ENCODE measurements around the gene MYOM3.

MYOM3 gene

GRCh38 chr1:24138476-24139221 lies 26.7 kb upstream of the MYOM3 start:
- DNase-seq = no peak

- DNase-seq = no peak
Measured at GRCh38 chr1:24136956-24137539, 25.1 kb upstream of the MYOM3 start.

- DNase-seq = no peak
Measured at GRCh38 chr1:24134376-24134775, 22.4 kb upstream of the MYOM3 start.

GRCh38 chr1:24133819-24134218 lies 21.9 kb upstream of the MYOM3 start:
- DNase-seq = no peak

DNA sequence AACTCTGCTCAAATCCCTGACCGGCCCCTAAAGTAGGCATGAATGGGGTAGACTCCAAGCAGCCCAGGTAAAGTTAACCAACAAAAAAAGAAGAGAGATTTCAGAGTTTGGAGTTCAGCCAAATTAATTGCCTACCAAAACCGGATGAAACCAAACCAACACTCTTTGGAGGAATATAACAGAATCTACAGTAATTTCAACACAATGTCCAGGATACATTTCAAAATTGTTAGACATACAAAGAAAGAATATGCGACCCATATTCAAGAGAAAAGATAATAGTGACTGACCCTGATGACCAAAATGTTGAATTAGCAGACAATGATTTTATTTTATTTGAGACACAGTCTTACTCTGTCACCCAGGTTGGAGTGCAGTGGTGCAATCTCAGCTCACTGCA lies 18.4 kb upstream of the MYOM3 start:
- DNase-seq = no peak

DNA sequence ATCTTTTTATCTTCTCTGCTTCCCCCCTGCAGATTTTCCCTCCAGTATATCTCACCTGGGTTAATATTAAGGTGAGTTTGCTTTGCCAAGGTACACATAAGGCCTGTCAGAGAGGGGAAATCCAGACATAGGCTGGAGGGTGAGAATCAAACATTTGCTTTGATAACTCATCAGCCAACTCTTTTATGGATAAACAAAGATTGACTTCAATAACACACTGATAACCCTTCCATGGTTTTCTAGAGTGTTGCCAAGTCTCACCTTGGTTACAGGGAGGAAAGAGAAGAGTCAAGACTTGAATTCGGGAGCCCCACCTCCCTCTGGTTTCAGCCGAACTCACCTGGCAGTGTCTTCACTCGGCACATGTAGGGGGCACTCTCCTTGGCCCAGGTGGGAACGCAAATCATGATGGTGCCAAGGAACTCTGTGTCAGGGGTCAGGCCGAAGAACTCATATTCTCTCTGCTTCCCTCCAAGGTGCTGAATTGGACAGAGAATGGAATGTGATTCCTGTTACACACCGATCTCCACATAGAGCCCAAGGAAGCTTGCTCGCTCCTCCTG lies 15.9 kb upstream of the MYOM3 start:
- DNase-seq = no peak

- no peak for DNase-seq
Measured at GRCh38 chr1:24127134-24127800, 15.3 kb upstream of the MYOM3 start.

DNA sequence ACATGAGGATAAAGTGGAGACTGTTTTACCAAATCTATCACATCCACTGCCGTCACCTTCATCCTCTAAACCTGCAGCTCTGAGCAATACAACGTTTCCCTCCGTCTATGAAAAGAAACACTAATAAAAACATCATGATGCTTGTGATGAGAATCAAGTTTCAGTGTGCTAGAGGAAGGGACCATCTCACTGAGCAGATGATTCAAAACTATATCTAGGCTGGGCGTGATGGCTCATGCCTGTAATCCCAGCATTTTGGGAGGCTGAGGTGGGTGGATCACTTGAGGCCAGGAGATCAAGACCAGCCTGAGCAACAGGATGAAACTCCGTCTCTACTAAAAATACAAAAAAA lies 14.7 kb upstream of the MYOM3 start:
- no peak for DNase-seq

- no peak for DNase-seq
Measured at GRCh38 chr1:24126018-24126671, 14.2 kb upstream of the MYOM3 start.

DNA sequence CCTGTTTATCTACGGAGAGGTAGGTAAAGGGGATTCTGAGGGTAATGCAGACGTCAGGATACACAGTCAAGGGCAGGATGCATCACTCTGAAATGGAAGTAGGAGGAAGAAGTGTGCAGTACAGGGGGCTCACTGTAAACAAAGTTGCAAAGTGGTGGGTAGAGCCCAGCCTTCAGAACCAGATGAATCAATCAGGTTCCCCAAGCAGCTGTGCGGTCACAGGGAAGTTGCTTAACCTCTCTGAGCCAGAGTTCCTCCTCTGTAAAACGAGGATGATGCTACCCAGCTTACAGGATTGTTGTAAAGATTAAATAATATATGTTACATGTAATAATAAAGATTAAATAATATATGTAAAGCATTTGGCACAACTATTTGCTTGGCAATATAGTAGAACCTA lies 13.5 kb upstream of the MYOM3 start:
- DNase-seq = no peak

- no peak for DNase-seq
Measured at GRCh38 chr1:24124980-24125379, 13.0 kb upstream of the MYOM3 start.

DNA sequence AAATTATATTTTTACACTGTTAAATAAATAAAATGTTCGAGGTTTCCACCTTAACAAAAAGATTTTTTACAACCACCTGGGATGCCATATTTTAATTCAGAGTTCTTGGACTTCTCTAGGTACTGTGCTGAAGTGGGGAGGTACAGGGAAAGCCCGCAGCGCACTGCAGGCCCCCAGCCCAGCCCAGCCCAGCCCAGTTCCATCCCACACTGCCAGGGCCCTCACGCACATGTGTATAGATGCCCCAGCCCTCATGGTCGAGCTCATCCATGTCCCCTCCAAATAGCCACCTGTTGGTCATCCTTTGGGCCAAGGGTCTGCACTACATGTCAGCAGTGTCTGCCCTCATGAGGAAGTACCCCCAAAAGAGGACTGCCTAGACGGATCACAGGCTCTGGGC lies 11.7 kb upstream of the MYOM3 start:
- no peak for DNase-seq

- no peak for DNase-seq
Measured at GRCh38 chr1:24122776-24123175, 10.8 kb upstream of the MYOM3 start.

DNA sequence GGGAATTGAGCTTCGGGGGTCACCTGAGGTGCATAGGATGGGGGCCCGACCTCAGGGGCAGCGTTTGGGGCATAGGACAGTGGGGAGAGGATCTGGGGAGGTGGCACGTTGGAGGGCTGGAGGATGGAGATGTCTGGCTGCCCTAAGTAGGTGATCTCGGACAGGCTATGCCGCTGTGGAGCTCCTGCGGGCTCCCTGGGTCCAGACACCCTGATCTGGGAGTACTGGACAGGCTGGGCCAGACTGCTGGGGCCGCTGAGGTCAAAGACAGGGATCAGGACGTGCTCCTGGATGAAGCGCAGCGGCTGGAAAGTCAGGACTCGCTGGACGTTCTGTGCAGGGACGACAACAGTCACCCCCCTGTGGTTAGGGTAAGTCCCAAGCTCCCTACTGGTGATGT lies 9.5 kb upstream of the MYOM3 start:
- DNase-seq = no peak

DNA sequence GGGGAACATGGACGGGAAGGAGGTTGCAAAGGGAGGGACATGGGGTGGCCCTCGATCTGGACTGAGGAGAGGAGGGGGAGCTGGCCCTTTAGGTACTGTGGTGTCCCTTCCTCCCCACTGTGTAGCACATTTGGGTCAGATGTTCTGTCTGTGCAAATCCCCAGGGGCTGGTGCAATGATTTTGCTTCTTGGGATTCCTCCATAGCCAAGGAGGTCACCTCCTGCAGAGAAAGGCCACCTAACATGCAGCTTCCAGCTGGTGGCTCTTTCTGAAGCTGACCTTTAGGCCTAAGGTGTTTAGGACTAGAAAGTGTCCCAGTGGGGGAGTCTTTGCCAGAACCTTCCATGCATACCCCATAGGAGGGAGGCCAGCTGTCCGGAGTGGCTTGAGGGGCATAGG lies 9.0 kb upstream of the MYOM3 start:
- DNase-seq = no peak

GRCh38 chr1:24119859-24120756 lies 8.2 kb upstream of the MYOM3 start:
- no peak for DNase-seq

GRCh38 chr1:24119489-24119858 lies 7.5 kb upstream of the MYOM3 start:
- no peak for DNase-seq

GRCh38 chr1:24118410-24119242 lies 6.7 kb upstream of the MYOM3 start:
- no peak for DNase-seq

GRCh38 chr1:24117722-24118409 lies 5.9 kb upstream of the MYOM3 start:
- no peak for DNase-seq

DNA sequence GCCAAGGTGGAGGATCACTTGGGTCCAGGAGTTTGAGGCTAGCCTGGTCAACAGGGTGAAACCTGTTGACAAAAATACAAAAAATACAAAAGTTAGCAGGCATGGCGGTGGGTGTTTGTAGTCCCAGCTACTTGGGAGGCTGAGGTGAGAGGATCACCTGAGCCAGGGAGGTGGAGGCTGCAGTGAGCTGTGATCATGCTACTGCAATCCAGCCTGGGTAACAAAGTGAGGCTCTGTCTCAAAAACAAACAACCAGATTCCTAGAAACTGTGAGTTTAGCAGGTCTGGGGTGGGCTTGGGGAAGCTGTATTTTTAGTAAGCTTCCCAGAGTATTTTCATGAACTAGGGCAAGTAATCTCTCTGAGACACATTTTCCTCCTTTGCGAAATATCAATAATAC lies 5.2 kb upstream of the MYOM3 start:
- DNase-seq = no peak

DNA sequence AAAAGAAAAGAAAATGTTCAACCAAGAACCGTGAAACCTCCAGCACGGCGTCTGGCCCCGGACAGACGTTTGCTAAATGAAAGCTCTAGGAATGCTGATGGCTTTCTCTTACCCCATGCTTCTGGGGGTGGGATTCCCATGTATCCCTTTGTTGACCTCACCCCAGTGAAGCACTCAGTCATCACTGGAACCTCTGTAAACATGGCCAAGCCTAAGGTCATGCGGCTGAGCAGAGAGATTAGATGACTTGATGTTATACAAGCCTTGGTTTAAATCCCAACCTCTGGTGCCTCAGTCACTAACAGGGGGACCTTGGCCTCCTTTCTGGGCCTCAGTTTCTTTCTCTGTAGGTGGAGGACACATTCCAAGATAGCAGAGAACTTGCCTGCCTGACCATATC lies 2.8 kb upstream of the MYOM3 start:
- no peak for DNase-seq
